ENCODE data around the gene CDHR3.

CDHR3 gene

GRCh38 chr7:106069471-106070200 lies 106.6 kb downstream of the CDHR3 start:
- Histone ChIP-seq H2BK5ac (ENCODE audit: low read length) (no peak overlapping the region), H4K91ac (ENCODE audit: low read depth, low read length, poor library complexity) (no peak overlapping the region), H3K23ac (ENCODE audit: low read depth, low read length, poor library complexity) (no peak overlapping the region), H4K8ac (ENCODE audit: low read depth, low read length) (no peak overlapping the region), H3K18ac (ENCODE audit: low read length) (peak overlapping the region; percentile 62), H3K9ac (ENCODE audit: low read depth, low read length, poor library complexity) (no peak overlapping the region), H3K4me2 (ENCODE audit: insufficient read depth, low read length, poor library complexity, severe bottlenecking) (no peak overlapping the region), H2BK120ac (ENCODE audit: low read depth, low read length) (no peak overlapping the region), H3K14ac (ENCODE audit: low read length) (no peak overlapping the region), H3K79me1 (ENCODE audit: low read depth, low read length) (no peaks in the 10 kb centered on the region), H2BK15ac (ENCODE audit: low read length) (peak overlapping the region; percentile 52), H3K4me1 (ENCODE audit: control insufficient read depth in 2 of 2, insufficient read depth in 1 of 2, low read depth in 1 of 2, low read length in 2 of 2) (peaks cover 13% of the 10 kb centered on the region in 2 donors), H3K27me3 (ENCODE audit: control insufficient read depth in 3 of 3, insufficient read depth in 3 of 3, low read depth in 1 of 3, low read length in 3 of 3) (peaks cover 0 to 13% (median 0%) of the 10 kb centered on the region in 3 experiments), H2AFZ (ENCODE audit: low read length) (no peak overlapping the region), H3K36me3 (replicated peaks in 1 of 2; ENCODE audit: control insufficient read depth in 2 of 2, insufficient read depth in 2 of 2, low read length in 2 of 2) (no peaks in the 10 kb centered on the region), H3K9me3 (replicated peaks in 1 of 2; ENCODE audit: control insufficient read depth in 2 of 2, insufficient read depth in 1 of 2, low read depth in 1 of 2, low read length in 2 of 2) (no peaks in the 10 kb centered on the region), H3K4me3 (ENCODE audit: low read length in 2 of 2) (no peak overlapping the region), H2AK5ac (ENCODE audit: low read depth, low read length) (peak overlapping the region; percentile 68), H3K4ac (ENCODE audit: low read length) (no peak overlapping the region), H2BK12ac (ENCODE audit: low read length) (no peak overlapping the region), H3K27ac (replicated peaks; ENCODE audit: low read length) (no peak overlapping the region)
- DNase-seq (ENCODE audit: low spot score): no peak
- no CpG with 5 or more reads among the region's 9 CpGs for WGBS, 2 donors (ENCODE audit: extremely low coverage in 2 of 2, insufficient read length in 2 of 2, insufficient replicate concordance in 1 of 2)

- no peak overlapping the region for H4K91ac ChIP-seq (ENCODE audit: low read depth, low read length, poor library complexity)
- H2BK120ac ChIP-seq (ENCODE audit: low read depth, low read length): no peak overlapping the region
- H3K79me1 ChIP-seq (ENCODE audit: low read depth, low read length): no peaks in the 10 kb centered on the region
- no peak overlapping the region for H3K4me2 ChIP-seq (ENCODE audit: insufficient read depth, low read length, poor library complexity, severe bottlenecking)
- WGBS, 2 donors (ENCODE audit: extremely low coverage in 2 of 2, insufficient read length in 2 of 2, insufficient replicate concordance in 1 of 2): no CpG with 5 or more reads among the region's 5 CpGs
- no peak overlapping the region for H3K27ac ChIP-seq (replicated peaks; ENCODE audit: low read length)
- no peak overlapping the region for H2BK12ac ChIP-seq (ENCODE audit: low read length)
- H2BK5ac ChIP-seq (ENCODE audit: low read length): no peak overlapping the region
- H2AK5ac ChIP-seq (ENCODE audit: low read depth, low read length): peak overlapping the region; percentile 68
- H3K4me3 ChIP-seq (ENCODE audit: low read length in 2 of 2): no peak overlapping the region
- H3K18ac ChIP-seq (ENCODE audit: low read length): peak overlapping the region; percentile 62
- H3K36me3 ChIP-seq (replicated peaks in 1 of 2; ENCODE audit: control insufficient read depth in 2 of 2, insufficient read depth in 2 of 2, low read length in 2 of 2): no peaks in the 10 kb centered on the region
- H3K4me1 ChIP-seq (ENCODE audit: control insufficient read depth in 2 of 2, insufficient read depth in 1 of 2, low read depth in 1 of 2, low read length in 2 of 2): peaks cover 8% of the 10 kb centered on the region in 2 donors
- H3K9me3 ChIP-seq (replicated peaks in 1 of 2; ENCODE audit: control insufficient read depth in 2 of 2, insufficient read depth in 1 of 2, low read depth in 1 of 2, low read length in 2 of 2): no peaks in the 10 kb centered on the region
- no peak overlapping the region for H3K4ac ChIP-seq (ENCODE audit: low read length)
- H2AFZ ChIP-seq (ENCODE audit: low read length): no peak overlapping the region
- peaks cover 0 to 13% (median 0%) of the 10 kb centered on the region in 3 experiments for H3K27me3 ChIP-seq (ENCODE audit: control insufficient read depth in 3 of 3, insufficient read depth in 3 of 3, low read depth in 1 of 3, low read length in 3 of 3)
- no peak overlapping the region for H3K23ac ChIP-seq (ENCODE audit: low read depth, low read length, poor library complexity)
- no peak overlapping the region for H3K9ac ChIP-seq (ENCODE audit: low read depth, low read length, poor library complexity)
- H2BK15ac ChIP-seq (ENCODE audit: low read length): peak overlapping the region; percentile 52
- DNase-seq (ENCODE audit: low spot score): no peak
- no peak overlapping the region for H3K14ac ChIP-seq (ENCODE audit: low read length)
- no peak overlapping the region for H4K8ac ChIP-seq (ENCODE audit: low read depth, low read length)
Observed at GRCh38 chr7:106070201-106070551, 107.1 kb downstream of the CDHR3 start.

GRCh38 chr7:106070567-106071254 lies 107.6 kb downstream of the CDHR3 start:
- no peak overlapping the region for H3K4ac ChIP-seq (ENCODE audit: low read length)
- no peak overlapping the region for H3K27ac ChIP-seq (replicated peaks; ENCODE audit: low read length)
- peaks cover 0 to 13% (median 0%) of the 10 kb centered on the region in 3 experiments for H3K27me3 ChIP-seq (ENCODE audit: control insufficient read depth in 3 of 3, insufficient read depth in 3 of 3, low read depth in 1 of 3, low read length in 3 of 3)
- no peaks in the 10 kb centered on the region for H3K36me3 ChIP-seq (replicated peaks in 1 of 2; ENCODE audit: control insufficient read depth in 2 of 2, insufficient read depth in 2 of 2, low read length in 2 of 2)
- no peak overlapping the region for H4K91ac ChIP-seq (ENCODE audit: low read depth, low read length, poor library complexity)
- H2BK12ac ChIP-seq (ENCODE audit: low read length): no peak overlapping the region
- H2AK5ac ChIP-seq (ENCODE audit: low read depth, low read length): peak overlapping the region; percentile 68
- H4K8ac ChIP-seq (ENCODE audit: low read depth, low read length): no peak overlapping the region
- WGBS, 2 donors (ENCODE audit: extremely low coverage in 2 of 2, insufficient read length in 2 of 2, insufficient replicate concordance in 1 of 2): no CpG with 5 or more reads among the region's 8 CpGs
- no peak overlapping the region for H3K14ac ChIP-seq (ENCODE audit: low read length)
- no peak overlapping the region for H3K4me2 ChIP-seq (ENCODE audit: insufficient read depth, low read length, poor library complexity, severe bottlenecking)
- H2BK15ac ChIP-seq (ENCODE audit: low read length): no peak overlapping the region
- peak overlapping the region; percentile 62 for H3K18ac ChIP-seq (ENCODE audit: low read length)
- no peak overlapping the region for H2BK120ac ChIP-seq (ENCODE audit: low read depth, low read length)
- no peak for DNase-seq (ENCODE audit: low spot score)
- peaks cover 2 to 3% of the 10 kb centered on the region in 2 donors for H3K4me1 ChIP-seq (ENCODE audit: control insufficient read depth in 2 of 2, insufficient read depth in 1 of 2, low read depth in 1 of 2, low read length in 2 of 2)
- no peak overlapping the region for H3K23ac ChIP-seq (ENCODE audit: low read depth, low read length, poor library complexity)
- no peak overlapping the region for H3K4me3 ChIP-seq (ENCODE audit: low read length in 2 of 2)
- H3K79me1 ChIP-seq (ENCODE audit: low read depth, low read length): no peaks in the 10 kb centered on the region
- H2BK5ac ChIP-seq (ENCODE audit: low read length): no peak overlapping the region
- no peak overlapping the region for H2AFZ ChIP-seq (ENCODE audit: low read length)
- H3K9me3 ChIP-seq (replicated peaks in 1 of 2; ENCODE audit: control insufficient read depth in 2 of 2, insufficient read depth in 1 of 2, low read depth in 1 of 2, low read length in 2 of 2): no peaks in the 10 kb centered on the region
- no peak overlapping the region for H3K9ac ChIP-seq (ENCODE audit: low read depth, low read length, poor library complexity)

- peak overlapping the region; percentile 57 for H3K18ac ChIP-seq (ENCODE audit: low read length)
- peaks cover 0 to 13% (median 0%) of the 10 kb centered on the region in 3 experiments for H3K27me3 ChIP-seq (ENCODE audit: control insufficient read depth in 3 of 3, insufficient read depth in 3 of 3, low read depth in 1 of 3, low read length in 3 of 3)
- no peak overlapping the region for H3K14ac ChIP-seq (ENCODE audit: low read length)
- no peak overlapping the region for H3K4me3 ChIP-seq (ENCODE audit: low read length in 2 of 2)
- no peak overlapping the region for H2BK5ac ChIP-seq (ENCODE audit: low read length)
- no peak overlapping the region for H4K91ac ChIP-seq (ENCODE audit: low read depth, low read length, poor library complexity)
- no peak for DNase-seq (ENCODE audit: low spot score)
- no peak overlapping the region for H3K4me2 ChIP-seq (ENCODE audit: insufficient read depth, low read length, poor library complexity, severe bottlenecking)
- H2BK15ac ChIP-seq (ENCODE audit: low read length): no peak overlapping the region
- H2AK5ac ChIP-seq (ENCODE audit: low read depth, low read length): no peak overlapping the region
- H3K9me3 ChIP-seq (replicated peaks in 1 of 2; ENCODE audit: control insufficient read depth in 2 of 2, insufficient read depth in 1 of 2, low read depth in 1 of 2, low read length in 2 of 2): no peaks in the 10 kb centered on the region
- no peak overlapping the region for H3K4ac ChIP-seq (ENCODE audit: low read length)
- H2BK120ac ChIP-seq (ENCODE audit: low read depth, low read length): no peak overlapping the region
- no peak overlapping the region for H3K23ac ChIP-seq (ENCODE audit: low read depth, low read length, poor library complexity)
- H3K9ac ChIP-seq (ENCODE audit: low read depth, low read length, poor library complexity): no peak overlapping the region
- peaks cover 0 to 6% of the 10 kb centered on the region in 2 donors for H3K4me1 ChIP-seq (ENCODE audit: control insufficient read depth in 2 of 2, insufficient read depth in 1 of 2, low read depth in 1 of 2, low read length in 2 of 2)
- H3K27ac ChIP-seq (replicated peaks; ENCODE audit: low read length): no peak overlapping the region
- H2BK12ac ChIP-seq (ENCODE audit: low read length): no peak overlapping the region
- no peaks in the 10 kb centered on the region for H3K36me3 ChIP-seq (replicated peaks in 1 of 2; ENCODE audit: control insufficient read depth in 2 of 2, insufficient read depth in 2 of 2, low read length in 2 of 2)
- no peak overlapping the region for H4K8ac ChIP-seq (ENCODE audit: low read depth, low read length)
- H2AFZ ChIP-seq (ENCODE audit: low read length): no peak overlapping the region
- WGBS, 2 donors (ENCODE audit: extremely low coverage in 2 of 2, insufficient read length in 2 of 2, insufficient replicate concordance in 1 of 2): no CpG with 5 or more reads among the region's 9 CpGs
- no peaks in the 10 kb centered on the region for H3K79me1 ChIP-seq (ENCODE audit: low read depth, low read length)
Observed at GRCh38 chr7:106071356-106071998, 108.4 kb downstream of the CDHR3 start.
